DLD1 (cell line): Measurements from ENCODE around the gene CNIH3.

ENCODE experiments used
- in situ Hi-C: cut with HindIII; loops from 2 replicates; pipeline ENCODE4 v1.10.0; 2017; ENCODE audit warnings: low sequenced_read_pairs

Gene CNIH3

DNA sequence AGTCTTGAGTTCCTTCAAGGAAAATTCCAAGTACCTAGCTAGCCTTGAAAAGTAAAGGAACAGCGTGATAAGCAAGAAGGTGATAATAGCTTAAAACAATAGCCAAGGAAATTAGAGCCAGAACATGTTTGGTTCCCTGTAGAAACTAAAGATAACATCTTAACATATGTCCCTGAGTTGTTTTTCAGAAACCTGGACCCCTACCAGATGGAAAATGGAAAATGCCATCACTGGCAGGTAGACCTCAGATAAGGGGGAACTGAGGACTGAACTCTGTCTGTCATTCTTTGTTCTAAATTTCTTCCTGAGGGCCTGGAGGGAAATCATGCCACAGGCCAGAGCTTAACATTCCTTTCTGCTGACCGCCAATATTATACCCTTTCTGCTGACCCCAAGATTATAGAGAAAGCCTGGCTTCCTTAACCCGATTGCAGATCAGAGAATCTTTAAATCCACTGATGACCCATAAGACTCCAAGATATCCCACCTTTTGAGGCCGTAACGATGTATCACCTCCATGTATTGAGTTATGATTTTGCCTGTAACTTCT is 23.4 kb downstream of the CNIH3 start:
- in situ Hi-C loops: no loop called here

DNA sequence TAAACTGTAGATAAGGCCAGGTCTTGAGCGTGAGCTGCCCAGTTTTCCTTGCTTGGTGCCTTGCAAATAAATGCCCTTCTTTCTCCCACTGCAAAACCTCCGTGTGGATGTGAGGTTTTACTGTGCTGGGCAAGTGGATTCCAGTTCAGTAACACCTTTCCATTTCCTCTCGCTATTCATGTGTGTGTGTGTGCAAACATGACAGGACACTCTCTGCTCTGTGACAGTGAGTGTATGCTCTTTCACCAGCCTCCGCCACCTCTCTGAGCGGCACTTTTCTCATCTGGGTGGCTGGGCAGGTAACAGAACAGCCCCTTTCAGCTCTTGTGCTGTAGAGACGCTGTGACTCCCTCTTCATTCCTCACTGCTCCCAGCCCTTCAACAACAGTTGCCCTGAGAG is 23.9 kb downstream of the CNIH3 start:
- in situ Hi-C loops: no loop called here

DNA sequence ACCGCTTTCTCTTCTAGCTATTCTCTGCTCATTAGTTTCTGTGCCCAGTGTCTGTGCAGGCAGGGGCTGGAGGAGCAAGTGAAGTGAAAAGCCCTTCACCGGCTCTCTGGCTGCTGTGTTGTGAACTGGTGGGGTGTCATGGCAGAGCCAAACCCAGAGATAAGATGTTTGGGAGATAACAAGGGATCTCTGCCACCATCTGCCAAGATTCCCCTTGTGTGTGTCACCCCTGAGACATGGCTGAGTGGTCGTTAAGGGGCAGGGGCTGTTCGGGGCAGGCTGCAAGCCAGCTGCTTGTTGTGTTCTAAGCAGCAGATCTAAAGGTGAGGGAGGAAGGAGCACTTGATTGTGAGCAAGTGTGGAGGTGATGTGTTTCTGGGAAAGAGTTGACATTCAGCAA is 24.5 kb downstream of the CNIH3 start:
- in situ Hi-C loops: no loop called here

DNA sequence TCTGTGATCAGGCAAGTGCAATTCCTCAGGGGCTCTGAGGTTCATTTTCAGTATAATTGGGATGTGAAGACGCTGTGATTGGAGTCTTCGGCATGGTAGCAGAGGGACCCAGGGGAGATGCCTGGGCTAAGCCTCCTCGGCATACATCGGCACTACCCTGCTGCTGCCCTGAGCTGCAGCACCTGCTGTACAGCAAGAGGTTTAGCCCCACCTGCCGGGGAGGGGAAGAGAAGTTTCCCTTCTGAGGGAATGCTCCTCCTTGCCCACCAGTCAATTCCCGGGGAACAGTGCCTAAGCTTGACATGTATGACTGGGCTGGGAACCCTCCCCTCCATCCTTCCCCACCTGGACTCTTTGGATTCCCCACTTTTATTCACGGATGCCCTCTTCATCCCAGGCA is 24.9 kb downstream of the CNIH3 start:
- in situ Hi-C loops: no loop called here

DNA sequence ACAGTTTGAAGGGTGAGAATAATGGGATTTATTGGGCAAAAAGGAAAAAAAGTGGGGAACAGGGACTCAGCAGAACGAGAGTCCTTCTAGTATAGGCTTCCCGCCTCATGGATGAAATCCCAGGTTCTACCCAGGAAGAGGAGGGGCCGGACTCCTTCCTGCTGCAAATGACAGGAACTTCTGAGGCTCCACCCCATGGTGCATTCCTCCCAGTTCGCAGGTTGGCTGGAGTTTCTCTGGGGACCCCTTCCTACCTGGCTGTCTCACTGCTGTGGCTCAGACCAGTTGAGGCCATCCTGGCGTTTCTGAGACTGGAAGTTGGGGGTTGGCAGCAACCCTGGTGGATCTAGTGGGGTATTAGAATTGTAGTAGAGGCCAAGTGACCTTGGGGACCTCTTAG is 27.5 kb downstream of the CNIH3 start:
- in situ Hi-C loops: no loop called here

DNA sequence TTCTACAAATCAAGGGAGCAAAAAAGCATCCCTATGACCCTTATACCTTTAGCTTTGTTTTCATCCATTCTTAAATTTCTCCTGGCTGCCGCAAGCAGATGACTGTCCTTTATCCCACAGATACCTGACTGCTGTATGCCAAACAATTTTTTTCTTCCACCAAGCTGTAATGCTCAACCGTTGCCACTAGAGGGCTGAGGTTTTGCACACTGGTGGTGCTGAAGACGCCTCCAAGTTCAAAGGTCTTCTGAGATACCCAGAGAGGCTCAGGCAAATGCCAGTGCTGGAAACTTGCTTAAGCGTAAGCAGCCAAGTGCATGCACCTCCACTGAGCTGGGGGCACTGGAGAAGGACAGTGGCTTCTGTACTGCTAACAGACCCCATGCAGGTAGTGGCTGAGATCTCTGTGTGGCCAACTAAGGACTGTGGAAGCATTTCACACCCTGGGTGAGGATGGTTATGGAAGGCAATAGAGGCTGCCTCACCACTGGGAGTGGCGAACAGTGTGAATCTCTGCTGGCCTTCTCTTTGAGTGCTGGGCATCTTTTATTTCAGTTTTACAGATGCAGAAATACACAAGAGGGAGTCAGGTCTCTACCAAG is 28.5 kb downstream of the CNIH3 start:
- in situ Hi-C loops: no loop called here

DNA sequence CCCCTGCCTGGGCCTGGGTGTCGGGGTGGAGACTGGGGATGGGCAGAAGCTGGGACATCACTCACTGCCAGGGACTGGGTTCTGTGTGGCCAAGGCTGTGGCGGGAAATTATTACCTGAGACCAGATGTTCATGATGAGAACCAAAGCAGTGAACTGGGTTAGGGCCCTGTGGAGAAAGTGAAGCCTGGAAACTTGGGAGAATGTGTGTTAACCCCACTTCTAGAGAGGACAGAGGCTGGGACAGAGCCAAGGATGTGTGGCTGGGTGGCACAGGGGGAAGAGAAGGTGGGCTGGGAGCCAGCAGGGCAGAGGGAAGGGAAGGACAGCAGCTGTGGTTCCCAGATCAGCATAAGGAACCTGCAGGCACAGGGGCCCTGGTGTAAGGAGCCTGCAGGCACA is 31.3 kb downstream of the CNIH3 start:
- in situ Hi-C loops: no loop called here

DNA sequence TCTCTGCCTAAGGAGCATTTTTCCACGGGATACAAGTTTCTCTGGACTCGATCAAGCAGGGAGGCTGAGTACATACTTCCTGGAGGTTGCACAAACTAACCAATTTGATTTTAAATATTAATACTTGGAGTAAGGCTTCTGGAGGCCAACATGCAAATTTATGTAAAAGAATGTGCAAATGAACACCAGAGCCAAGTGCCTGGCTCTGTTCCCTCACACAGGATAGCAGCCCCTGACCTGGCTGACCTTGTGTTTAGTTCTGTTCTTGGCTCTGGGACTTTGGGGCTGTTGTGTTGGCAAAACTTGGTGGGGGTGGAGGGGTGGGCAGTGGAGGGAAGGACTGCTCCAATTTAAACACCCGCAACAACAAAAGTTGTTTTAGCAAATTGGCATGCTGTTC is 34.2 kb downstream of the CNIH3 start:
- in situ Hi-C loops: no loop called here

DNA sequence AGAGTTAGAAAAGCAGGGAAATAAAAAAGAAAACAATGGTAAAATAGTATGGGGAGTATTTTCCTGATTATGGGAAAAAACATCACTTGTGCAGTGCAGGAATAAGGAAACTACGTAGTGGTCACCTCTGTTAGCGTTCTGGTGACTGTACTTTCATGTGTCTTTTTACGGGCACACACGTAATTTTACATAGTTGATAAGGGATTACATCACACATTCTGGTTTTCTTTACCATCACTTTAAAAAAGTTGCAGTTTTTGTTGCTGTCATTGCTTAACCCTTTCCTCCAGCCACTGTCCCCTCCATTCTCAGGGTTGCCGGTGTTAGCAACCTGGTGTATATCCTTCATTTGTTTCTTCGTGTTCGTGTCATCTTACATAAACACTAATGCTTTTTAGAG is 35.1 kb downstream of the CNIH3 start:
- in situ Hi-C loops: no loop called here

DNA sequence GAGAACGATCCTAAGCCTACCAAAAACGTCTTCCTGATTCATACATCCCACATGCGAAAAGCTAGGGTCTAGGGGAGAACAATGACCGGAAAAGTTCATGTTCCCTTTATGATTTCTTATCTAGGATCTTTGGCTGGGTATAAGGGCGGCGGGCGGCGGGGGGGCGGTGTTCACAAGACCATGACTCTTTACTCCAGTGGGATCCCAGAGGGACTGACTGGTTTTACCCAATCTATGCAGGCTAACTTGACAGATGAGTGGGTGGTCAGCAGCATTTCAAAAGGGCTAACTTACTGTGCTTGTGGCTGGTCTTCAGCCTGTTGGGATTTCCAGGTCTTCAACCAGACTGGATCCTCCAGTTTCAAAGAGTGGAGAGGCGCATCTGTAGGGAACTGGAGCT is 40.3 kb downstream of the CNIH3 start:
- in situ Hi-C loops: no loop called here

DNA sequence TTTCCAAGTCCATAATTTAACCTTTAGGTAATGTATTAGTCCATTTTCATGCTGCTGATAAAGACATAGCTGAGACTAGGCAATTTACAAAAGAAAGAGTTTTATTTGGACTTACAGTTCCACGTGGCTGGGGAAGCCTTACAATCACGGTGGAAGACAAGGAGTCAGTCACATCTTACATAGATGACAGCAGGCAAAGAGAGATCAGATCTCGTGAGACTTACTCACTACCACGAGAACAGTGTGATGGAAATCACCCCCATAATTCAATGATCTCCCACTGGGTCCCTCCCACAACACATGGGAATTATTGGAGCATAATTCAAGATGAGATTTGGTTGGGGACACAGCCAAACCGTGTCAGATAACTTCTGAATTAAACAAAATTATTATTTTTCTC is 44.0 kb downstream of the CNIH3 start:
- in situ Hi-C loops: no loop called here

DNA sequence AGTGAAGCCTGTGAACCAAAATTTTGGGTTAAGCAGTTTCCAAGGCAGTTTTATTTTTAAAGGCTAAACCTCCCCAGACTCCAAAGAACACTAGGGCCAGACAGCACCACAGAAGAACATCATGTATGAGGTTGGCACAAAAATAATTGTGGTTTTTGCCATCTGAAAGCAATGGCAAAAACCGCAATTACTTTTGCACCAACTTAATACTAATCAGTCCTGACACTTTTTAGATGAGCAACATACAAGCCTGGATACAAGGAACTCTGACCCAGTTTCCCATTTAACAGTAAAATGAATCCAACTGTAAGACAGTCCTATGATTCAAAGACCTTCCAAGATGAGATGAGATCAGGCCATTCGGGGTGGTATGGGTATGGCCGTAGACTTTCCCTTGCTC is 46.8 kb downstream of the CNIH3 start:
- in situ Hi-C loops: no loop called here

DNA sequence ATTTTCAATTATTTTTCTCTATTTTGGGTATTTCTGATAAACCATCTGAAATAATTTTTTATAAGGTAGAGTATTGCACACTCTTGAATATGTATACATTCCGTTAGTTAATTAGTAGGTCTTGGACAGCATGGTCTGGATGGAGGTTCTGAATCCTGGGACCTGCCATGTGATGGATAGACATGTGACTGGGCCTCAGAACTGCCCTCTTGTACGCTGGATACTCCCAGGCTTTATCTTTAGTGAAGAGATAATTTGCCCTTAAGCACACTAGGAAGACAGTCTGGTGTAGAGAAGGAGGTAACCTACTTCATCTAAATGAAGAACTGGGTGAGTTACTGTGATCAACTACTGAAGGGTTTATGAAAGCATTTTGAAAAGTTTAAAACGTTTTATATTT is 48.9 kb downstream of the CNIH3 start:
- in situ Hi-C loops: no loop called here

DNA sequence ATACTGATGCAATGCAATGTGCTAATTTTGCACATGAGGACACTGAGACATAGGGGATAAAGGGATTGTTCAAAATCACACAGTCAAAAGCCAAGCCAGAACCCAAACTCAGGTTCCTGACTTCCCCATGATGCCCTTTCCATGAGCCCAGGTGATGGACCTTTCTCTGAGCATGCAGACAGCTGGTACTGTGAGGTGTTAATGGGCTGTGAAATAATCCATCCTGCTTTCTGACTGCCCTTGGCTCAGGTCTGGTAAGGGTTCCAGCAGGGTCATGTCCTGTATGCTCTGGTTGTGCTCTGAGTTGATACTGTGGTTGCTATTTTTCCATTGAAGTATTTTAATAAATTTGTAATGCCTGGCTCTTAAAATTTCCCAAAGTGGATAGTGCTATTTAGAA is 50.0 kb downstream of the CNIH3 start:
- in situ Hi-C loops: no loop called here

DNA sequence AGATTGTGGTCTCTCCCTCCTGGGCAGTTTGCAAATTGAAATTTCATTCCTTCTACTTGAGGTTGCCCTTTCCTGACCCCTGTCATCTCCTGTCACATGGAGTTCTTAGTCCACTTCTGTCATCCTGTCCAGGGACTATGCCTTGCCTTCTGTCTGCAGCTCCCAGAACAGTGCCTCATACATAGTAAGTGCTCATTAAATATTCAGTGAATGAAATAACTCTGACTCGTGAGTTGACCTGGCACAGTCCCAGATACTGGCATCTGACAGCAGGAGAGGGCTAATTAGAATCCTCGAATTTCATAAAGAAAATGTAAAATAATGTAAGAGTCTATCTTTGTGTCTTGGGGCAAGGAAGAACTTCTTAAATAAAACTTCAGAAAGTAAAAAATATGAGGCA is 50.8 kb downstream of the CNIH3 start:
- in situ Hi-C loops: no loop called here

DNA sequence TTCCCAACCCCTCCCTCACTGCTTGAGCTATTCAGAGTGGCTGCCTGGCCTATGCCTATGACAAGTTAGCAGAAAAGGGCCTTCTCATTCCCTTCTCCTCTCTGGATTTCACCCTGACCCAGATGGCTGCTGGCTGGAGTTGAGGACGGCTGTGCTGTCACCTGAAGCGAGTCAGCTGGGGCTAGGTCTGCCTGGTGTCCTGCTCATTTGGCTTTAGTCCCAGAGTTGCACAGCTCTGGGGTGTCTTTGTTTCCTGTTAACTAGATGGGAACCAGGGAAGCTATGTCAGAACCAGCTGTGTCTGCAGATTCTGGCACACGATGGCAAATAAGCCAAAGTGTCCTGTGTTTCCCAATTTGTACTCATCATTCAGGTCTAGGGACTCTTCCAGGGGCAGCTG is 52.9 kb downstream of the CNIH3 start:
- in situ Hi-C loops: no loop called here

DNA sequence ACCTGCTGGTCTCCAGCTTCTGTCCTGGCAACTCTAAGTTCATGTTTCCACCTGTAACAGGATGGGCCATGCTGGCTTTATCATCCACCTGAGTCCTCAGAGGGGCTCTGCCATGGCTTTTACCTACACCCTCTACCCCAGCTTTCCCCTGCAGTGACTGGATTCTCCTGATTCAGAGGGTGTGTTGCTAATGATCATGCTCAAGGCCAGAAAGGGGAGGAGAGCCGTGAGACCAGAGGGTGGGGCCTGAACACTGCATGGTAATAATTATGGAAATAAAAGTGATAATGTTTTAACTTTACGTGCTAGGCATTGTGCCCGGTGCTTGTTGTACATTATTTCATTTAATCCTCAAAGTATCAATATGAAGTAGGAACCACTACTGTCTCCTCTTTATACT is 53.3 kb downstream of the CNIH3 start:
- in situ Hi-C loops: no loop called here

DNA sequence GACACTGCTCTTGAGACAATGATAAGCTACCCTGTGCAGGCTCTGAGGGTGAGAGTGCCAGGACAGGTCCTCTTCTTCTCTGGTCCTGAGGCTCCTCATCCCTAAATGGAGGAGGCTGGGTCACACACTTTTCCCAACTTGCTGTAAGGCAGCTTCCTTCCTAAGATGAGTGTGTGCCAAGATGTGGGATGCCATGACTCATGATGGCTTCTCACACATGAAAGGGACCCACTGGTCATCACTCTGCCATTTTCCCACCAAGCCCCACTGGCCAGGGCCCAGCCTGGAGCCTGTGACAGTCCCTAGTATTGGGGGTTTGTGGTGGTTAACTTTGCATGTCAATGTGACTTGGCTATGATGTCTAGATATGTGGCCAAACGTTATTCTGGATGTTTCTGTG is 54.4 kb downstream of the CNIH3 start:
- in situ Hi-C loops: no loop called here

DNA sequence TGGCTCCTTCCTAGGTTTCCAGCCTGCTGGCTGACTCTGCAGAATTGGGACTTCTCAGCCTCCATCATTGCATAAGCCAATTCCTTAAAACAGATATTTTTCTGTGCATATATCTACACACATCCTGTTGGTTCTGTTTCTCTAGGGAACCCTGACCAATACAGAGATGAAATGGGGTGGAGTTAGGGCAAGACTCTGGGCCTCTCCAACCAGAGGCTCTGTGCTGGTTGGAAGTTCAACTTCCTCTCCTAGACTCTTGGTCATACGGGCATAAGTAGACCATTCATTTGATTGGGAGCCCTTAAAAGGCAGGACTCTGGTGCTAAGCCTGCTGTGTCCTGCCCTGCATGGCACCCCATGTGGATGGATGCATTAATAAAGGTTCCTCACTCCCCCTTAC is 55.0 kb downstream of the CNIH3 start:
- in situ Hi-C loops: no loop called here

DNA sequence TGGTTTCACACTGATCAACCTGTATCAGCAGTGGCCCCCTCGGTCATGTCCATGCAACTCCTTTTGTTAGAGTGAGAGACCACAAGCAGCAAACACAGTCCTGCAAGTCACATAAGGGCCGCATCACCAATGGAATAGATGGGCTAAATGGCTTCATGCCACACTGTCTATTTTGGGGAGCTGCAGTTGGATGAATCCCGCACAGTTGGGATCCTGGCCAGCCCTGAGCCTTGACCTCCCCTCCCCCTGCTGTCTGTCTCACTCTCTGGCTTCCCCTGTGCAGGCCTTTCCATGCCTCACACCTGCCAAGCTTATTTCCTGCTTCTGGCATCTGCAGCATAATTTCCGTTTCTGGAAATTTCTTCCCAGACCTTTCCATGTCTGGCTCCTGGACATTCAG is 57.0 kb downstream of the CNIH3 start:
- in situ Hi-C loops: no loop called here

DNA sequence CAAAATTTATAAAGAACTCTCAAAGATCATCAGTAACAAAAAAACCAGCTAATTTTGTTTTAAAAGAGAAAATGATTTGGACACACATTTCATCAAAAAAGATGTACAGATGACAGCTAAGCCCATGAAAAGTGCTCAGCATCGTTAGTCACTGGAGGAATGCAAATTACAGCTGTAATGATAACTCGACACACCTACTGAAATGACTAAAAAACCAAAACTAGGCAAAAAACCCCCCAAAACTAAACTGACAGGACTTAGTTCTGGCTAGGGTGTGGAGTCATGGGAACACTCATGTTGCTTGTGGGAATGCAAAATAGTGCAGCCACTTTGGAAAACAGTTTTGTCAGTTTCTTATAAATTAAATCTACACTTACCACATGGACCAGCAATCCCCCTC is 59.5 kb downstream of the CNIH3 start:
- in situ Hi-C loops: no loop called here

DNA sequence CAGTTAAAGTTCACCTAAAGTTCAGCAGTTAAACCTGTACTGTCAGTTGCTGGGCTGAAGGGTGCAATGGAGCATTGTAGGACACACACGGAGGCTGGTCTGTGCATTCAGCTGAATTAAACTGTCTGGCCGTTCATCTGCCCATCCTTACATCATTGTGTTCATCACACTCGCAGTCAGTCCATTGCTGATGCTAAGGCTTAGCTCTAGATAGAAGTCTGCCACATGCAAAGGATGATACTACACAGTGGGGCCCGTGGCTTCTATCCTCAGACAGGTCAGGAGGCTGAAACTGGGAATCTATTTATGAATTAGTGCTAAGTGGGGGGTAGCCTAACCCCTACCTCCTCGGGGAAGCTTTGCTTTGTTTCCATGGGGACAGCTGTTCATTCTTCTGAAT is 60.4 kb downstream of the CNIH3 start:
- in situ Hi-C loops: no loop called here

DNA sequence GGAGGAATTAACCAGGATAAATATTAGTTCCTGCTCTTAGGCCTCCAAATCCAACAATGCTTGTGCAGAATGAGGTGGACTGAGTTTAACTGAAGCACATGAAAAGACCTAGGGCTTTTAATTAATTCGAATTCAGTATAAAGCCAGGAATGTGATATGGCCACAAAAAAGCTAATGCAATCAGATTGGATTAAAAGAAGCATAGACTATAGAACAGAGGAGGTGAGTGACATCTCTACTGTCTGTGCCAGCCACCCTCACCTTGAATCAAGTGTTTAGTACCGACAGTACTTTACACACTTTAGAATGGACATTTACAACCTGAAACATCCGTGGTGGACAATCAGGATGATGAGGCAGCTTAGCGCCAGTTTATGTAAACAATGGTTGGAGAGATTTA is 62.1 kb downstream of the CNIH3 start:
- in situ Hi-C loops: no loop called here
